ENCODE results near the gene JPH3. TPM values are rescaled to one million over a fixed set of nuclear protein-coding genes. Genes with fewer than 3 reads are reported as not detected.

Gene JPH3
- total RNA-seq, 4 donors from 2014 or later, result 0.38 TPM; not detected in 3

GRCh38 chr16:87700406-87701077 is 98.2 kb downstream of the JPH3 start:
- TF ChIP-seq, protein P1, sequence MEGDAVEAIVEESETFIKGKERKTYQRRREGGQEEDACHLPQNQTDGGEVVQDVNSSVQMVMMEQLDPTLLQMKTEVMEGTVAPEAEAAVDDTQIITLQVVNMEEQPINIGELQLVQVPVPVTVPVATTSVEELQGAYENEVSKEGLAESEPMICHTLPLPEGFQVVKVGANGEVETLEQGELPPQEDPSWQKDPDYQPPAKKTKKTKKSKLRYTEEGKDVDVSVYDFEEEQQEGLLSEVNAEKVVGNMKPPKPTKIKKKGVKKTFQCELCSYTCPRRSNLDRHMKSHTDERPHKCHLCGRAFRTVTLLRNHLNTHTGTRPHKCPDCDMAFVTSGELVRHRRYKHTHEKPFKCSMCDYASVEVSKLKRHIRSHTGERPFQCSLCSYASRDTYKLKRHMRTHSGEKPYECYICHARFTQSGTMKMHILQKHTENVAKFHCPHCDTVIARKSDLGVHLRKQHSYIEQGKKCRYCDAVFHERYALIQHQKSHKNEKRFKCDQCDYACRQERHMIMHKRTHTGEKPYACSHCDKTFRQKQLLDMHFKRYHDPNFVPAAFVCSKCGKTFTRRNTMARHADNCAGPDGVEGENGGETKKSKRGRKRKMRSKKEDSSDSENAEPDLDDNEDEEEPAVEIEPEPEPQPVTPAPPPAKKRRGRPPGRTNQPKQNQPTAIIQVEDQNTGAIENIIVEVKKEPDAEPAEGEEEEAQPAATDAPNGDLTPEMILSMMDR (IDR thresholded peaks at IDR 0.05; ENCODE audit: low read depth), result no peak

- TF ChIP-seq, protein P1 (IDR thresholded peaks at IDR 0.05; ENCODE audit: low read depth), result no peak
Measured at GRCh38 chr16:87701078-87701460, 98.8 kb downstream of the JPH3 start.

GRCh38 chr16:87701505-87701921 is 99.2 kb downstream of the JPH3 start:
- TF ChIP-seq, protein P1 (IDR thresholded peaks at IDR 0.05; ENCODE audit: low read depth), result no peak

GRCh38 chr16:87702325-87702811 is 100.1 kb downstream of the JPH3 start:
- TF ChIP-seq, protein P1 (IDR thresholded peaks at IDR 0.05; ENCODE audit: low read depth), result no peak

DNA sequence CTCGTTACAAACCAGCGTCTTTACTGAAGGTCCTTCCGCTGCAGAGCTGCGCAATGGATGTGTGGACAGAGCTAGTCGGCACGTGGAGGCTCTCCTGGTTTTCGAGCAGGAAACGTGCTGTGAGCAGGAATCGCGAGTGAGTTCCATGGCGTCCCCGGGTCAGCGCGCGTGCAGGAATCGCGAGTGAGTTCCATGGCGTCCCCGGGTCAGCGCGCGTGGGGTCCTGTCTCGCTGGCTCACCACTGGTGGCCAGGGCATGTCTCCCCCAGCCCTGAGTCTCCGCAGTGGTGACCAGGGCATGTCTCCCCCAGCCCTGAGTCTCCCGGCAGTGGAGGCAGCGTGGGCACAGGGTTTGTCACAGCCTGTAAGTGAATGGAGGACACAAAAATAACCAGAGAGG is 100.8 kb downstream of the JPH3 start:
- TF ChIP-seq, protein P1 (IDR thresholded peaks at IDR 0.05; ENCODE audit: low read depth), result no peak

DNA sequence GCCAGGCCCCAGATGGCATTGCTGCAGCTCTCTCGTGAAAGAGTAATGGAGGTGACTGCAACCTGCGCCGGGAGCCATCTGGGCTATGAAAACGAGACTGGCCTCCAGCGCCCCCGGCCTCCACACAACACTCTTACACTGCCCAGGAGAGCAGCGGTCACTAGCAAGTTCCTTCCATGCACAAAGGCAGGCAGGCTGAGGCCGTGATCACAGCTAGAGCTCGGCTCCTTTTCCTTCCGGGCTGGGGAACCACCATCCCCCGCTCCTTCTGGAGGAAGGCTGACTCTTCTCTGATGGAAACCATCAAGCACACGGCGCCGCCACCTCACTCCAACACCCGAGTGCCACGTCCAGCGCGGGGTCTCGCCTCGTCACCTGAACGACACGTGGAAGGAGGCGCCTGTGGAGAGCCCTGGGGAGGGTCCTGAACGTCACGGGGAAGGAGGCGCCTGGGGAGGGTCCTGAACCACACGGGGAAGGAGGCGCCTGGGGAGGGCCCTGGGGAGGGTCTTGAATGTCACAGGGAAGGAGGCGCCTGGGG is 101.6 kb downstream of the JPH3 start:
- TF ChIP-seq, protein P1 (IDR thresholded peaks at IDR 0.05; ENCODE audit: low read depth), result no peak

DNA sequence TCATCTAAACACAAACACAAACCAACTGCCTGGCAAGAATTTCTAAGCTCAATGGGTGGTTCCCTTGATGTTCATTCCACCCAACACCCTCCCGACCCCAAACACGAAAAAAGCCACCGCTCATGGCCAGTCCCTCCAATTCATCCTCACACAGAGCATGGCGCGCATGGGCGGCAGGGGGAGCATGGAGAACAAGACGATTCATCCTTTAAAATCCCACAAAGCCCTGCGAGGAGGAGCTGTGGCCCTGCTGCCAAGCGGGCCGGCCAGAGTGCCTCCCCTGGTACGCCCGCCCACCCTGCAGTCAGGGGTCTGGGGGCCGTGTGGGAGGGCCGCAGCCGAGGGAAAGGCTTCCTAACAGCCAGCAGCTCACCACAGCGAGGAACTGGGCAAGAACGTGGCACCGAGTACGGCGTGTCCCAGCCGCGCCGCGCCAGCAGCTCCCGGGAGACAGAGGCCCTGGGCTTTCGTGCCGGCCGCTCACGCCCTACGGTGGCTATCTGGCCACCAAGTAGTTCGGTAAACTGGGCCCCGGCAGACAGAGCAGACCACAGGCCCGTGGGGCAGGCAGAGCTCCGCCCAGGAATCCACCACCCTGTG is 102.5 kb downstream of the JPH3 start:
- TF ChIP-seq, protein P1 (IDR thresholded peaks at IDR 0.05; ENCODE audit: low read depth), result no peak
